ENCODE data around the gene SLC25A33. TPM values are rescaled to one million over a fixed set of nuclear protein-coding genes. Genes with fewer than 3 reads are reported as not detected.

SLC25A33 gene, protein sequence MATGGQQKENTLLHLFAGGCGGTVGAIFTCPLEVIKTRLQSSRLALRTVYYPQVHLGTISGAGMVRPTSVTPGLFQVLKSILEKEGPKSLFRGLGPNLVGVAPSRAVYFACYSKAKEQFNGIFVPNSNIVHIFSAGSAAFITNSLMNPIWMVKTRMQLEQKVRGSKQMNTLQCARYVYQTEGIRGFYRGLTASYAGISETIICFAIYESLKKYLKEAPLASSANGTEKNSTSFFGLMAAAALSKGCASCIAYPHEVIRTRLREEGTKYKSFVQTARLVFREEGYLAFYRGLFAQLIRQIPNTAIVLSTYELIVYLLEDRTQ
- 4.7 and 7.0 TPM in 2 replicates for total RNA-seq

DNA sequence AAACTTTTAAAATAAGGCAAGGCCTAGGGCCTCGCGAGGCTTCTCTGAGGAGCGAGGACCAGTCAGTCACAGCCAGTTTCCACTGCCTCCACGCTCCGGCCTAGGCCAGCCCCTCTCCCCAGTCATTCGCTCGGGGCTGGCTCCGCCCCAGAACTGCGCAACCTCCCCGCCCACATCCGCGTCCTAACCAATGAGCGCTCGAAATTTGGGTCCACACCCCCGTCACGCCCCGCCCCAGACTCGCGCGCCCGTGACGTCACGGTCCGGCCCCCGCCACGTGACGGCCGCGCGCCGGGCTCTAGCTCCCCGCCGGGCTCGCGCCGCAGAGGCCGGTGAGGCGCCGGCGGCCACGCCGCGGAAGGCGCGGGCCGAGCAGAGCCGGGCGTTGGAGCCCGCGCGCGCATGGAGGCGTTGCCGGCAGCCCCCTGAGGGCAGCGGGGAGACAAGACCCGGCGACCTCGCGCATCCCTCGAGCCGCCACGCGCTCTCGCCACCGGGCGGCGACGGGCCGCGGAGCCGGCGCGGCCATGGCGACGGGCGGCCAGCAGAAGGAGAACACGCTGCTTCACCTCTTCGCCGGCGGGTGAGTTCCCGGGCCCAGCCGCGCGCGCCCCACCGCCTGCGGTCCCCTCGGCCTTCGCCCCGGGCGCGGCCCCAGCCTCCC, at the start of gene SLC25A33:
SLC25A33 (plus strand) TSS at position 301 of the 664 bp plus-strand sequence; CDS start at position 528, 227 bp downstream.

DNA sequence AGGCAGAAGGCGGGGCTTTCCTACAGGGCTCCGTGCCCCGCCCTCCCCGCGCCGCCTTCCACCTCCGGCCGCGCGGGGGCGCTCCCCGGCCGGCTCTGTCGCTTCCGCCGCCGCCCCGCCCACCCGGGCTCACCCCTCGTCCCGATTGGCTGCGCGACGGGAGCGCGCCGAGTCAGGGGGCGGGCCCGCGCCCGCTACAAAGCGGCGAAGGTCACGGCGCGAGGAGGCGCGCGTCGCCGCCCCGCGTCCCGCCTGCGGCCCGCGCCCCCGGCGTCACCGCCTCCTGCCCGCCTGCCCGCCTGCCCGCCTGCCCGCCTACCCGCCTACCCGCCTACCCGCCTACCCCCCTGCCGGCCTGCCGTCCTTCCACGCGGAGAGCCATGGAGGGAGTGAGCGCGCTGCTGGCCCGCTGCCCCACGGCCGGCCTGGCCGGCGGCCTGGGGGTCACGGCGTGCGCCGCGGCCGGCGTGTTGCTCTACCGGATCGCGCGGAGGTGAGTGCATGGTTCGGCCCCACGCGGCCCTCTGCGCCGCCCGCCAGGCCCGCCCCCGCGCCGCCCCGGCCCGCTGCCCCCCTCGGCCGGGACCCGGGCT, 49.4 kb downstream of the SLC25A33 start, which contains the start of gene TMEM201:
TMEM201 (plus strand) TSS at position 361 of the 593 bp plus-strand sequence; CDS start at position 381, 20 bp downstream.

Other genes starting within 250 kb of the SLC25A33 start
- 47.3 and 102 TPM in 2 replicates for gene SPSB1, start 246.6 kb upstream of the SLC25A33 start, total RNA-seq
- gene TMEM201, start 49.4 kb downstream of the SLC25A33 start, total RNA-seq, result 15.7 and 20.2 TPM in 2 replicates
- gene PIK3CD, start 112.3 kb downstream of the SLC25A33 start, total RNA-seq, result 19.6 and 32.4 TPM in 2 replicates

All from mesangial cell (primary cell).